ENCODE measurements around the gene OR2T29.

DNA sequence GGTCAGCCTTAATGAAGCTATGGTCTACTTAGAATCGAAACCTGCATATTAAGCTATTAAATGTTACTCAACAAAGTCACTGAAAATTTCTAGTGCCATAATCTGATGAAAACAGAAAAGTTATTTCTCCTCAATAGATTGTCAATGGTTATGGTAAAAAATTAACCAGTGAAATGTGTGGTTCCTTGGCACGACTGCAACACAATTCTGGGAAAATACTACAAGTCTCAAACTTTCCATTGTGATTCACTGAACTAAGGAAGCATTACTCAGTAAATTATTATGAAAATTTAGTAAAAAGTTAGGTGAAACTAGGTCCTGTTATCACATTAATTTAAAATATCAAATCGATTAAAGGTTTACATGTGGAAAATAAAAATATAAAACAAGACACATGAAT is 47.7 kb upstream of the OR2T29 start:
- TF ChIP-seq, protein P1, sequence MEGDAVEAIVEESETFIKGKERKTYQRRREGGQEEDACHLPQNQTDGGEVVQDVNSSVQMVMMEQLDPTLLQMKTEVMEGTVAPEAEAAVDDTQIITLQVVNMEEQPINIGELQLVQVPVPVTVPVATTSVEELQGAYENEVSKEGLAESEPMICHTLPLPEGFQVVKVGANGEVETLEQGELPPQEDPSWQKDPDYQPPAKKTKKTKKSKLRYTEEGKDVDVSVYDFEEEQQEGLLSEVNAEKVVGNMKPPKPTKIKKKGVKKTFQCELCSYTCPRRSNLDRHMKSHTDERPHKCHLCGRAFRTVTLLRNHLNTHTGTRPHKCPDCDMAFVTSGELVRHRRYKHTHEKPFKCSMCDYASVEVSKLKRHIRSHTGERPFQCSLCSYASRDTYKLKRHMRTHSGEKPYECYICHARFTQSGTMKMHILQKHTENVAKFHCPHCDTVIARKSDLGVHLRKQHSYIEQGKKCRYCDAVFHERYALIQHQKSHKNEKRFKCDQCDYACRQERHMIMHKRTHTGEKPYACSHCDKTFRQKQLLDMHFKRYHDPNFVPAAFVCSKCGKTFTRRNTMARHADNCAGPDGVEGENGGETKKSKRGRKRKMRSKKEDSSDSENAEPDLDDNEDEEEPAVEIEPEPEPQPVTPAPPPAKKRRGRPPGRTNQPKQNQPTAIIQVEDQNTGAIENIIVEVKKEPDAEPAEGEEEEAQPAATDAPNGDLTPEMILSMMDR (IDR thresholded peaks at IDR 0.05; ENCODE audit: insufficient read depth, low read depth, low read length), result no peak
- TF ChIP-seq EZH2 (IDR thresholded peaks at IDR 0.05; ENCODE audit: insufficient read depth, low read length), result no peak

Data from astrocyte (in vitro differentiated cells and primary cell).